ENCODE data around the gene C14orf180.
"Not testable (repeated sequence)": the region's sequence is repeated elsewhere in the genome, so short reads cannot be mapped to it uniquely, and the experiment has no call there.

C14orf180 gene

GRCh38 chr14:104635717-104636116, 56.2 kb downstream of the C14orf180 start:
- no peaks in the 10 kb centered on the region for H3K36me3 ChIP-seq
- no peak for DNase-seq
- no peak for TF ChIP-seq CTCF (IDR thresholded peaks at IDR 0.05; ENCODE audit: low read depth, low read length)
- no peak overlapping the region for H3K4me3 ChIP-seq (ENCODE audit: low read depth, low read length)
- H3K27me3 ChIP-seq = no peaks in the 10 kb centered on the region
- H3K4me1 ChIP-seq = peaks cover 12% of the 10 kb centered on the region
- H3K9me3 ChIP-seq = no peaks in the 10 kb centered on the region

- no peaks in the 10 kb centered on the region for H3K36me3 ChIP-seq
- no peaks in the 10 kb centered on the region for H3K27me3 ChIP-seq
- no peak for TF ChIP-seq CTCF (IDR thresholded peaks at IDR 0.05; ENCODE audit: low read depth, low read length)
- no peak overlapping the region for H3K4me3 ChIP-seq (ENCODE audit: low read depth, low read length)
- no peak for DNase-seq
- H3K9me3 ChIP-seq = no peaks in the 10 kb centered on the region
- peaks cover 12% of the 10 kb centered on the region for H3K4me1 ChIP-seq
These were observed 56.6 kb downstream of the C14orf180 start for GRCh38 chr14:104636131-104636530.

GRCh38 chr14:104636846-104637545, 57.4 kb downstream of the C14orf180 start:
- not testable (repeated sequence) for H3K4me3 ChIP-seq (ENCODE audit: low read depth, low read length); H3K9me3 ChIP-seq; H3K36me3 ChIP-seq; DNase-seq; H3K27me3 ChIP-seq
- H3K4me1 ChIP-seq = peaks cover 12% of the 10 kb centered on the region

- no peaks in the 10 kb centered on the region for H3K9me3 ChIP-seq
- no peaks in the 10 kb centered on the region for H3K36me3 ChIP-seq
- H3K27me3 ChIP-seq = no peaks in the 10 kb centered on the region
- H3K4me3 ChIP-seq (ENCODE audit: low read depth, low read length) = no peak overlapping the region
- H3K4me1 ChIP-seq = peaks cover 12% of the 10 kb centered on the region
- no peak for TF ChIP-seq CTCF (IDR thresholded peaks at IDR 0.05; ENCODE audit: low read depth, low read length)
- DNase-seq = no peak
These were observed 58.0 kb downstream of the C14orf180 start for GRCh38 chr14:104637546-104638003.

- H3K27me3 ChIP-seq = no peaks in the 10 kb centered on the region
- TF ChIP-seq CTCF (IDR thresholded peaks at IDR 0.05; ENCODE audit: low read depth, low read length) = no peak
- H3K36me3 ChIP-seq = no peaks in the 10 kb centered on the region
- H3K4me1 ChIP-seq = peaks cover 12% of the 10 kb centered on the region
- no peak for DNase-seq
- no peak overlapping the region for H3K4me3 ChIP-seq (ENCODE audit: low read depth, low read length)
- H3K9me3 ChIP-seq = no peaks in the 10 kb centered on the region
These were observed 58.6 kb downstream of the C14orf180 start for GRCh38 chr14:104638190-104638589.

GRCh38 chr14:104638927-104639450, 59.4 kb downstream of the C14orf180 start:
- Histone ChIP-seq H3K4me1 (peaks cover 12% of the 10 kb centered on the region), H3K27me3 (no peaks in the 10 kb centered on the region), H3K4me3 (ENCODE audit: low read depth, low read length) (no peak overlapping the region), H3K9me3 (no peaks in the 10 kb centered on the region), H3K36me3 (no peaks in the 10 kb centered on the region)
- no peak for TF ChIP-seq CTCF (IDR thresholded peaks at IDR 0.05; ENCODE audit: low read depth, low read length)
- no peak for DNase-seq

All from BE2C (cell line).